Natural killer cell (primary cell): ENCODE results near the gene PIK3CB. TPM values are rescaled to one million over a fixed set of nuclear protein-coding genes. Genes with fewer than 3 reads are reported as not detected.

ENCODE experiments used
- ATAC-seq, 3 donors: fragments of 150-1000 bp in 2 of 3; fragments of 200-7000 bp in 1 of 3; cut with Tn5 transposase; 1 replicate in 1 of 3; 2 replicates in 2 of 3; pipeline ENCODE4 v1.10.0; 2021; ENCODE audit warnings: mild to moderate bottlenecking in 2 of 3, moderate library complexity in 2 of 3
- DNase-seq, 2 donors: peaks; one replicate each; pipeline versions ENCODE4 v3.0.0 to v3.0.0-alpha.2; 2013 to 2021; ENCODE audit warnings: mixed read lengths in 1 of 2
- H3K27ac ChIP-seq: one replicate; pipeline ENCODE4 v1.5.1; 2013; ENCODE audit warnings: mild to moderate bottlenecking, low read length
- H3K27me3 ChIP-seq: one replicate; pipeline ENCODE4 v1.6.1; 2013; ENCODE audit warnings: low read length; ENCODE audit not compliant: control insufficient read depth, insufficient read depth
- H3K36me3 ChIP-seq: one replicate; pipeline ENCODE4 v1.6.1; 2013; ENCODE audit warnings: low read length; ENCODE audit not compliant: control insufficient read depth, insufficient read depth
- H3K4me1 ChIP-seq: one replicate; pipeline ENCODE4 v1.6.1; 2013; ENCODE audit warnings: low read length; ENCODE audit not compliant: control insufficient read depth, insufficient read depth
- H3K4me3 ChIP-seq: one replicate; pipeline ENCODE4 v1.5.1; 2013; ENCODE audit warnings: low read length
- H3K9me3 ChIP-seq: one replicate; pipeline ENCODE4 v1.6.1; 2013; ENCODE audit warnings: low read length; ENCODE audit not compliant: control insufficient read depth, insufficient read depth
- H3K27ac Mint-ChIP-seq, 2 donors: one replicate each; pipeline ENCODE4 v1.8.0; 2022; ENCODE audit warnings: mild to moderate bottlenecking in 2 of 2, mixed read lengths in 2 of 2, moderate library complexity in 1 of 2
- H3K27me3 Mint-ChIP-seq, 2 donors: one replicate each; pipeline ENCODE4 v1.8.0; 2022; ENCODE audit warnings: low read depth in 2 of 2, mixed read lengths in 2 of 2
- H3K36me3 Mint-ChIP-seq: one replicate; pipeline ENCODE4 v1.8.0; 2022; ENCODE audit warnings: mixed read lengths
- H3K4me1 Mint-ChIP-seq, 2 donors: one replicate each; pipeline ENCODE4 v1.8.0; 2022; ENCODE audit warnings: mixed read lengths in 2 of 2
- H3K4me3 Mint-ChIP-seq: one replicate; pipeline ENCODE4 v1.8.0; 2022; ENCODE audit warnings: mild to moderate bottlenecking, moderate library complexity, mixed read lengths
- H3K9me3 Mint-ChIP-seq, 2 donors: one replicate each; pipeline ENCODE4 v1.8.0; 2022; ENCODE audit warnings: mixed read lengths in 2 of 2
- CTCF ChIP-seq: fragments of 200-600 bp; IDR thresholded peaks from one replicate; pipeline ENCODE4 v1.8.0; 2022; ENCODE audit warnings: antibody characterized with exemption
- WGBS: methylation state at CpG from one replicate; pipeline ENCODE4 v1.1.7; 2013; ENCODE audit warnings: missing lambda C conversion rate; ENCODE audit not compliant: insufficient coverage; 5-methylcytosine and 5-hydroxymethylcytosine counted together
- intact Hi-C: fragments of 100-400 bp; cut with micrococcal nuclease; formaldehyde crosslinking; loops from one replicate; pipeline ENCODE4 v1.14.2; 2022
- total RNA-seq, 4 donors: library from RNA; stranded (reverse); fragments of 120-200 nt in 1 of 4; gene quantifications; one replicate each; pipeline versions ENCODE4 v1.2.3 to v1.2.4, GENCODE V29; 2013 to 2022

Gene PIK3CB
- total RNA-seq, 3 donors from 2014 or later (not counting 1 experiment from before 2014, with no cell fraction given): 13.2 to 20.2 (median 18.0) TPM

GRCh38 chr3:138640537-138640936, 194.2 kb downstream of the PIK3CB start:
- WGBS: 88% methylated on average over 4 of the region's 4 CpGs
- peaks cover 14% of the 10 kb centered on the region for H3K36me3 Mint-ChIP-seq

DNA sequence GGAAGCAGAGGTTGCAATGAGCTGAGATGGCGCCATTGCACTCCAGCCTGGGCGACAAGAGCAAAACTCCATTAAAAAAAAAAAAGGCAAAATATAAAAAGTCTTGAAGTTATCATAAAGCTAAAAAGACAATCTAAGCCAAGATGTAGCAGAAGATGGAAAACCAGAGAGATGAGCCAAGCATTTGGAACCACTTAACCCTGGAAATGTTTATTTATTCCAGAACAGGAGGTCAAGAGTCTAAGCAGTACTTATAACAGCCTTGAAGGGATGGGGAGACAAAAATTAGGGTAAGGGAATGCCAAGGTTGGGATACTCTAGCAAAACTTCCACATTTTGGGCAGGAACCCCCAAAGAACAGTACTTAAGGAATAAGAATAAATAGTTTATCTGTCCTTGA, 196.1 kb downstream of the PIK3CB start:
- TF ChIP-seq CTCF: no peak
- no peaks in the 10 kb centered on the region for H3K36me3 ChIP-seq
- H3K27ac ChIP-seq: no peak overlapping the region
- intact Hi-C loops: no loop called here
- no peak for DNase-seq
- no peaks in the 10 kb centered on the region for H3K4me1 ChIP-seq
- no peak for ATAC-seq
- H3K27me3 ChIP-seq: no peaks in the 10 kb centered on the region
- H3K9me3 ChIP-seq: no peaks in the 10 kb centered on the region
- Mint-ChIP-seq H3K27ac (no peak overlapping the region), H3K36me3 (peaks cover 7% of the 10 kb centered on the region), H3K27me3 (no peaks in the 10 kb centered on the region), H3K4me1 (no peaks in the 10 kb centered on the region), H3K4me3 (no peak overlapping the region), H3K9me3 (peaks cover 0 to 2% of the 10 kb centered on the region in 2 donors)
- no peak overlapping the region for H3K4me3 ChIP-seq
- no CpG with 5 or more reads among the region's 2 CpGs for WGBS

More at GRCh38 chr3:138640537-138640936, 194.2 kb downstream of the PIK3CB start:
- no peak overlapping the region for H3K4me3 Mint-ChIP-seq
- peaks cover 10% of the 10 kb centered on the region for H3K9me3 ChIP-seq
- intact Hi-C loops: no loop called here
- H3K4me1 ChIP-seq: no peaks in the 10 kb centered on the region
- no peaks in the 10 kb centered on the region for H3K4me1 Mint-ChIP-seq
- no peak for TF ChIP-seq CTCF
- no peaks in the 10 kb centered on the region for H3K27me3 Mint-ChIP-seq
- no peak for ATAC-seq
- no peaks in the 10 kb centered on the region for H3K36me3 ChIP-seq
- no peak overlapping the region for H3K4me3 ChIP-seq
- no peak overlapping the region for H3K27ac Mint-ChIP-seq
- peaks cover 4 to 6% of the 10 kb centered on the region in 2 donors for H3K9me3 Mint-ChIP-seq
- no peak for DNase-seq
- no peaks in the 10 kb centered on the region for H3K27me3 ChIP-seq
- no peak overlapping the region for H3K27ac ChIP-seq

GRCh38 chr3:138629526-138629925, 205.2 kb downstream of the PIK3CB start:
- WGBS: 90% methylated on average over 6 of the region's 6 CpGs
- no peak overlapping the region for H3K4me3 Mint-ChIP-seq
- intact Hi-C loops: no loop called here
- H3K4me1 ChIP-seq: no peaks in the 10 kb centered on the region
- no peaks in the 10 kb centered on the region for H3K27me3 Mint-ChIP-seq
- no peak overlapping the region for H3K27ac ChIP-seq
- no peaks in the 10 kb centered on the region for H3K9me3 ChIP-seq
- no peak for DNase-seq
- no peaks in the 10 kb centered on the region for H3K36me3 Mint-ChIP-seq
- H3K36me3 ChIP-seq: peaks cover 5% of the 10 kb centered on the region
- TF ChIP-seq CTCF: no peak
- no peaks in the 10 kb centered on the region for H3K27me3 ChIP-seq
- no peaks in the 10 kb centered on the region for H3K4me1 Mint-ChIP-seq
- no peak for ATAC-seq
- no peak overlapping the region for H3K4me3 ChIP-seq
- no peak overlapping the region for H3K27ac Mint-ChIP-seq
- no peaks in the 10 kb centered on the region for H3K9me3 Mint-ChIP-seq

GRCh38 chr3:138625707-138626365, 208.9 kb downstream of the PIK3CB start:
- H3K9me3 ChIP-seq: no peaks in the 10 kb centered on the region
- no peaks in the 10 kb centered on the region for H3K36me3 ChIP-seq
- 100% methylated on average over 3 of the region's 3 CpGs for WGBS
- no peaks in the 10 kb centered on the region for H3K4me1 ChIP-seq
- TF ChIP-seq CTCF: no peak
- H3K4me3 ChIP-seq: no peak overlapping the region
- no peak for DNase-seq
- H3K27me3 ChIP-seq: no peaks in the 10 kb centered on the region
- no peak overlapping the region for H3K27ac Mint-ChIP-seq
- no peaks in the 10 kb centered on the region for H3K4me1 Mint-ChIP-seq
- no peak overlapping the region for H3K4me3 Mint-ChIP-seq
- no peak for ATAC-seq
- H3K9me3 Mint-ChIP-seq: no peaks in the 10 kb centered on the region
- H3K27ac ChIP-seq: no peak overlapping the region
- peaks cover 6% of the 10 kb centered on the region for H3K36me3 Mint-ChIP-seq
- intact Hi-C loops: no loop called here
- no peaks in the 10 kb centered on the region for H3K27me3 Mint-ChIP-seq
